GDM1 (cell line): Measurements from ENCODE around the gene FAM210A.
"Not testable (repeated sequence)": the region's sequence is repeated elsewhere in the genome, so short reads cannot be mapped to it uniquely, and the experiment has no call there.

Experiments used
- DNase-seq: peaks from one replicate; lab custom pipeline; 2025; lab: John Stamatoyannopoulos, UW

The FAM210A gene

DNA sequence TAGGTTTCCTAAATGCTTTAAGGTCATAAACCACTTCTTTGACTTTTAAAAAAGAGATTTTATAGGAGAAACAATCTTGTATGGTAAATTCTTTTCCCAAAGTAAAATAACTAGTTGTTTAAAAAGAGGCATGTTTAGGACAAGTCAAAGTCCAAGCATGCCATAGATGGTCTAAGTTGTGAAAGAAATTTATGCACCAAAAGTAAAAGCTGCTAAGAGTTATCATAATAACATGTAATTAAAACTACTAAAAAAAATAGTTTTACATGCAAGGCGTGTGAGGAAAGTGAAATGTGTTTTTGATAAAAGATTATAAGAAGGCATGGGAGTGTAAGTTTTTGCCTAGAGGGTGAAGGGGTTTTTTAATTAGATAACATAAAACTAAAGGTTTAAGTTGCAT is 22.5 kb downstream of the FAM210A start:
- DNase-seq = no peak

DNA sequence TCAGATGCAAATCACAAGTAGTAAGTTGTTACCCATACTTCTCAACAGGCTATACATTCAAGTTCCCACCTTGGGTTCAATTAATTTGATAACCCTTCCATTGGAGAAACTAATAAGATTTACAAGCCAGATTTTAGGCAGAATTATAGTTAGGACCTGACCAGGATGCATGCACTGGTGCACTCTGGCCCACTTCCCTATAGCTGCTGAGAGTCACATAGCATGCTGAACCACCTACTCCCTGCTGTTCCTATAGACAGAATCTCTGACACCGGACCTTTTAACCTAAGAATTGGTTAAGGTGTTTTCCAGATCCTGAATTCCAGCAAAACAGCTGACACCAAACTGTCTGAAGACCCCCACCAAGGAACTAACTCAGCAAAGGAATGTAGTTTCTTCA is 26.2 kb downstream of the FAM210A start:
- no peak for DNase-seq

GRCh38 chr18:13696961-13697360 is 29.4 kb downstream of the FAM210A start:
- DNase-seq = no peak

DNA sequence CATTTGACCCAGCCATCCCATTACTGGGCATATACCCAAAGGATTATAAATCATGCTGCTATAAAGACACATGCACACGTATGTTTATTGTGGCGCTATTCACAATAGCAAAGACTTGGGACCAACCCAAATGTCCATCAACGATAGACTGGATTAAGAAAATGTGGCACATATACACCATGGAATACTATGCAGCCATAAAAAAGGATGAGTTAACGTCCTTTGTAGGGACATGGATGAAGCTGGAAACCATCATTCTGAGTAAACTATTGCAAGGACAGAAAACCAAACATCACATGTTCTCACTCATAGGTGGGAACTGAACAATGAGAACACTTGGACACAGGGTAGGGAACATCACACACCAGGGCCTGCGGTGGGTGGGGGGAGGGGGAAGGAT is 31.0 kb downstream of the FAM210A start:
- DNase-seq = not testable (repeated sequence)

- DNase-seq = not testable (repeated sequence)
These were observed 36.3 kb downstream of the FAM210A start for GRCh38 chr18:13690060-13690459.

DNA sequence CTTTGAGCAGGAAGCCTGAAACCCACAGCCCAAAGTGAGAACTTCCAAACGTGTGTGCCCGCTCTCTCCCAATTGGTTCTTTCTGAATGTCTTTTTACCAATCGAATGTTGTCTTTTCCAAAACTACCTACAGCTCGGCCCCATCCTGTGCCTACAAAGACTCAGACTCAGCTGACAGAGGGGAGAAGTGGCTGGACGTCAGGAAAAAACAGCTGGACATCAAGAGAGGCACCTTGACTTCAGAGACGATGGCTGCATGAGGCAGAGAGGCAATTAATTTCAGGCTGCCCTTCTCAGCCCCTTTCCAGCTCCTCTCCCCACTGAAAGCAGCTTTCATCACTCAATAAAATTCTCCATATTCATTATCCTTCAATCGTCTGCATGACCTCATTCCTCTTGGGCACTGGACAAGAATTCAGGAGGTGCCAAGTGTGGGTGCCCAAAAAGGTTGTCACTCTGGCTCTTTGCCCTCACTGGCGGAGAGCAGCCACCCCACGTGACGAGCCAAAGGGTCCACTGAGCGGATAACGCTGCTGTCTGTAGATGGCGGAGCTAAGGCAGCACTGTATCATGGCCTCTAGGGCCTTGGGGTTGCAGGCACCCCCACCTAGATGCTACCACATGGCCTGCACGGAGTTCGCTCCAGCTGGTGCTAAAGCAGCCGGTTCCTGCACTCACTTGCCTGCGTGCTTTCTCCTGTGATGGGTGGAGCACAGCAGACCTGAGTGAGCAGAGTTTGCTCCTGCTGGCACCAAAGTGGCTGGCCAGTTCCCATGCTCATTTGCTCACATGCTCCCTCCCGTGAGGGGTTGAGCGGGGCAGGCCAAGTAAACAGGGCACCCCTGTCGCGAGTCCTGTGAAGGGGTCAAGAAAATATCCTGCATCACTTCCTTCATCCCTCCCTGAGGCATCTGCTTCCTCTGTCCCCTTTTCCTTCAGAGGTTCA is 37.9 kb downstream of the FAM210A start:
- no peak for DNase-seq

DNA sequence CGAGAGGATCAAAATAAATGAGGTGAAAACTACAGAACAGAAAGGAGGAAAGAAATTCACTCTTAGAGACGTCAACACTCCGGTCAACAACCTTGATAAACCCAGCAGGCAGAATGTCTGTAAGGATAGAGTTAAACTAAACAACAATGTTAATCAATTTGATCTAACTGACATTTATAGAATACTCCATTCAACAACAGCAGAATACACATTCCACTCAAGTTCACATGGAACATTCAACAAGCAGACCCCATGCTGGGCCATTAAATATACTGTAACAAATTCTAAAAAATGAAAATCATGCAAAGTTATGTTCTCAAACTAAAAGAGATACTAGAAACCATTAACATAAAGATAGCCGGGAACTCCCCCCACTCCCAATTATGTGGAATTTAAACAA is 41.8 kb downstream of the FAM210A start:
- no peak for DNase-seq

GRCh38 chr18:13681701-13682100 is 44.7 kb downstream of the FAM210A start:
- no peak for DNase-seq

DNA sequence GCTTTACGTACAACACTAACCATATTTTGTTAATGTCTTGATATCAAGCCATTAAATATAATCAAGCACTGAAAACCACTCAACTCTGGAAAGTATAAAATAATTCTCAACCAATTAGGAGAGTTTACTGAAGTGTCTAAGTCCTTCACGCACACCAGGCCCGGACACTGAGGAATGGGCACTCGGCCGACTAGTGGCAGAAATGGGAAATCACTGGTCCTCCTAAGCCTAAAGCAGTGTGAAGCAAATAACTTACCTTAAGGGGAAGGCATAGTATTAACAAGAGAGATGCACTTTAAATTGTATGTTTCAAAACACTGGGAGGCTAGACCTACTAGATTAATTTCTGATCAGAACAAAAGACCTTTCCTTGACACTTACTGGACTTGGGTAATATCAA is 45.7 kb downstream of the FAM210A start:
- no peak for DNase-seq

DNA sequence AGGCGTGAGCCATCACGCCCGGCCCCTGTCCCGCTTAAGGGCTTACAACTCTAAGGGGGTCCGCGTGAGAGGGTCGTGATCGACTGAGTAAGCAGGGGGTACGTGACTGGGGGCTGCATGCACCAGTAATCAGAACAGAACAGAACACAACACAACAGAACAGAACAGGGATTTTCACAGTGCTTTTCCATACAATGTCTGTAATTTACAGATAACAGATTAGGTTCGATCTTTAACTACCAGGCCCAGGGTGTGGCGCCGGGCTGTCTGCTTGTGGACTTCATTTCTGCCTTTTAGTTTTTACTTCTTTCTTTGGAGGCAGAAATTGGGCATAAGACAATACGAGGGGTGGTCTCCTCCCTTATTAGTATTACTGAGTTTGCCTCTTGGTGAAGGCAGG is 49.0 kb downstream of the FAM210A start:
- DNase-seq = not testable (repeated sequence)

GRCh38 chr18:13676471-13676870 is 49.9 kb downstream of the FAM210A start:
- DNase-seq = no peak

DNA sequence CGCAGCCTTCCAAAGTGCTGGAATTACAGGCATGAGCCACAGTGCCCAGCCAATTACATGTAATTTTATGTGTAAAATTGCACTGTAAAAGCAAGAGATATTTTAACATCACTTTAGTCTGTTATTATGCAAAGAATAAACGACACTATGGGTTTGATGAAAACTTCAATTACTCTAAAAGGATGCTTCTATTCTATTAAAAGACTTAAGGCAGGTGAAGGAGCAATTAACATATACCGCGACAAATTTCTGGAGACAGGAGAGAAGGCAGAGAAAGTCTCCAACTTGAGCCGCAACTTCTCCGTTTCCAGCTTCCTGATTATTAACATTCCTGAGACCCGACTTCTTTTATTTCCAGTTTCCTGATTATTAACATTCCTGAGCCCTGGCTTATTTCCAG is 53.7 kb downstream of the FAM210A start:
- no peak for DNase-seq

GRCh38 chr18:13661779-13662256 is 64.5 kb downstream of the FAM210A start:
- DNase-seq = no peak

- DNase-seq = no peak
These were observed 65.1 kb downstream of the FAM210A start for GRCh38 chr18:13661051-13661778.

- no peak for DNase-seq
These were observed 65.8 kb downstream of the FAM210A start for GRCh38 chr18:13660510-13660909.

DNA sequence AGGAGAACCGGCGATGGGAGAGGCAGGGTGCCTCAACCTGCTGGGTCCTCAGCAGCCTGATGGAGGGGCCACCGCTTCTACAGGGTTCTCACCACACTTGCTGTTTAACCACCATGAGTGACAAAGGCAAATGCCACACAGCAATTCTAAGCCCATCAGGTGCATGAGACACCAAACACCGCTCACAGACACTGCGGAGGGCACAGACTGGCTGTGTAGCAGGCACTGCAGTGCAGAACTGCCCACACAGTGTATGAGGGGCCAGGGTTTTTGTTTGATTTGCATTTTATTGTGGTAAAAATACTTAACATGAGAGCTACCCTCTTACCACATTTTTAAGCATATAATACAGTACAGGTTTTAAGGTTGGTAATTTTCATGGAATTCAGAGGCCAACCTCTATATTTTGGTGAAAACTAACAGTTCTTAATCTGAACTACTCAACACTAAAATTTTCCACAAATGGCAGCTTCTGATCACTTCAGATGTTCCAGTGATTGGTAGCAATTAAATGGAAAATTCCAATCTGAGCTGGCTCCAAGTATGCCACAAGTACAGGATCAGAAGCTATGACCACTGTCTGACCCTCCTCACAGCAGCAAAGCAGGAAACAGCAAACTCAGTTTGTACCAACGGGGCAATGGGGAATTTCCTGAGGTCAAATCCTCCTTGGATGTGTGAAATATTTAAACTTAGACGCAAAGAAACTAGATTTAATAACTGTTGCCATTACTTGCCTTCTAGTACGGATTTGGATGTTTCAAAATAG is 67.7 kb downstream of the FAM210A start:
- no peak for DNase-seq

DNA sequence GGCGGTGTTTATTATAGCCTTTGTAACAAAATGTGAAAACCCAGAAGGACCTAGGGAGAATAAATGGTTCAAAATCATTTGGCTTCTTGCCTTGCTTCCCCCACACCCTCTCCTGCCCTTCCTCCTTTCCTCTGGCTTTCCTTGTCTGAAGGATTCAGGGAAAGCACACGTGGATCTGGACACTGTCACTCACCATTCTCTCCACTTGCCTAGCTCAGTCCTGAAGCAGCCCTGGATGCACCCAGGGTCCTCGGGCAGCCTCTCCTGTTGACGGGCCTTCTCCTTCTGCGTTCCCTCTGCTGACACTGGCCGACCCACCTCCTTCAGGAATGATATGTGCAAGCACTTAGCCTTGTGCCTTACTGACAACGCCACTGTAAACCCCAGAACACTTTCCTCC is 68.4 kb downstream of the FAM210A start:
- no peak for DNase-seq

DNA sequence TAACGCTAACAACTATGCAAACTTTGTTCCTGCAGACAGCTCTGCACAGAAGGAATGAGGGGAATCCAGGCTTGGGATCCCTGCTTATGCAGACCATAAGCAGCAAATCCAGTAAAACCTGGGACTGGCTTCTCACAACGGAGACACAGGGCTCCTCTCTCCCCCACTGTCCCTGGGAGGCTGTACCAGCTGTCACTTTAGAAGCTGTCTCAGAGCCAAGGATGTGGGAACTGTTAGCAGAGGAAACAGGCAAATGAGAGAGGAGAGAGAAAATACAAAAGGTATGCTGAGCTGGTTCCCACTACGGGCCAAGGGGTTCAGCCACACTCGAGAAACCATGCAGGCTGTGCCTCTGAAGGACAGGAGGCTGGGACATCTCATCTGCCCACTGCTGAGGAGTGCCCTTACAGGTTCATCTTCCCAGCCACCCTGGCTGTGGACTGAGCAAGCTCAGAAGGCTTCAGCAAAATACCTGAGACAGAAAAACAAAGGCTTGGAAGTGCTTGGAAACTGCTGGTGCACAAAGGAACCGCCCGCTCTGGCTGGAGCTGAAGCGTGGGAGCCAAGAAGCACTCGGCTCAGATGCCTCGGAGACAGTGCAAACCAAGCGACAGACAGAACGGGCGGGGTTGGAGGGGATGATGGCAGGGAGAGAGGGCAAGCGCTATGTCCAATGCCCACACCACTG is 72.5 kb downstream of the FAM210A start:
- no peak for DNase-seq

GRCh38 chr18:13649397-13650390 is 76.7 kb downstream of the FAM210A start:
- no peak for DNase-seq

DNA sequence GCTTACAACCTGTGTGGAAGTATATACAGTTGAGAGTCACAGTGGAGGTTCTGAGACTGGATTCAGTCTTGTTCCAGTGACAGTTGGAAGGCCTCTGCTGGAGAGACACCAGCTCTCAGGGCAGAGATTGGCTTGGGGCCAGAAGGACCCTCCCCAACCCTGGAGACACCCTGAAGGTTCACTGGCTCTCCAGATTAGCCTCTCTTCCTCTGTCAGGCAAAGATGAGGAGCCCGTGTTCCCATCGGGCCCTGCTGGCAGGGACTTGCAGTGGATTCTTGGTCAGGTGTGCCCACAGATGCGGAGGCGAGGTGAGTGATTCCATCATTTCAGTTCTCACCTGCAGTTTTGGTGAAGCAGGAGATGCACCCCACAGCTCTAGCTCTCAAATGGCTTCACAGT is 78.6 kb downstream of the FAM210A start:
- no peak for DNase-seq
